HCT116 (cell line): ENCODE measurements around the gene DIP2C. TPM values are rescaled to one million over a fixed set of nuclear protein-coding genes. Genes with fewer than 3 reads are reported as not detected.

Experiments used
- ATAC-seq: fragments of 200-7000 bp; cut with Tn5 transposase; 2 replicates; pipeline ENCODE4 v1.9.1; 2020; ENCODE audit warnings: mild to moderate bottlenecking, moderate library complexity
- BruUV-seq: library from RNA; stranded (reverse); fragments of 400-500 nt; replicated peaks from 2 replicates; lab custom pipeline; 2021; lab: Mats Ljungman, UMichigan
- CTCF ChIA-PET: fragments of 300-600 bp; sonication (Branson Sonifier 250); formaldehyde crosslinking; loops from one replicate; lab custom pipeline; 2021; ENCODE audit warnings: antibody characterized with exemption; lab: Charles Lee
- POLR2A ChIA-PET: fragments of 300-600, 350-600 bp; sonication (Branson Sonifier 250); formaldehyde crosslinking; loops from one replicate; lab custom pipeline; 2021; ENCODE audit warnings: antibody characterized with exemption; lab: Charles Lee
- RAD21 ChIA-PET, 2 experiments: fragments of 300-600 bp; sonication (Branson Sonifier 250); formaldehyde crosslinking; loops; one replicate each; lab custom pipeline; 2023; ENCODE audit warnings: low total read pairs in 2 of 2; ENCODE audit not compliant: uncharacterized antibody in 2 of 2, unreplicated experiment in 2 of 2, low non-redundant PET in 1 of 2; lab: Charles Lee
- DNase-seq: peaks from one replicate; pipeline ENCODE4 v3.0.0-alpha.2; 2010; ENCODE audit warnings: low read depth, low spot score
- H2AFZ ChIP-seq: fragments of 200-600 bp; shearing (Covaris generic), sonication (generic); 2 replicates; pipeline ENCODE4 v1.6.1; 2017; ENCODE audit warnings: low read depth, mixed run types, mixed read lengths, antibody characterized with exemption, low read length; ENCODE audit not compliant: poor library complexity, severe bottlenecking
- H3K27ac ChIP-seq: 2 replicates; pipeline ENCODE4 v1.5.1; 2012; ENCODE audit warnings: low read depth, low read length
- H3K27me3 ChIP-seq: fragments of 200-600 bp; sonication (generic); 2 replicates; pipeline ENCODE4 v1.6.1; 2016; ENCODE audit warnings: mixed run types, low read length, mixed read lengths; ENCODE audit not compliant: insufficient read depth
- H3K36me3 ChIP-seq, 2 experiments: fragments of 200-500 bp in 1 of 2; fragments of 200-600 bp in 1 of 2; sonication (Bioruptor generic) in 1 of 2; sonication (generic) in 1 of 2; 2 replicates each; pipeline versions ENCODE4 v1.5.1 to v1.6.1; 2014 to 2016; ENCODE audit warnings: low read length in 2 of 2, inconsistent platforms in 1 of 2, mixed read lengths in 1 of 2, mixed run types in 1 of 2; ENCODE audit not compliant: insufficient read depth in 2 of 2, control insufficient read depth in 1 of 2
- H3K4me1 ChIP-seq, 2 experiments: fragments of 200-600 bp in 1 of 2; sonication (generic) in 1 of 2; 2 replicates each; pipeline versions ENCODE4 v1.5.1 to v1.6.1; 2012 to 2017; ENCODE audit warnings: low read length in 2 of 2, inconsistent platforms in 1 of 2, mild to moderate bottlenecking in 1 of 2, mixed read lengths in 1 of 2, mixed run types in 1 of 2, moderate library complexity in 1 of 2; ENCODE audit not compliant: insufficient read depth in 2 of 2, control insufficient read depth in 1 of 2
- H3K4me2 ChIP-seq: fragments of 200-600 bp; sonication (generic); 2 replicates; pipeline ENCODE4 v1.6.1; 2017; ENCODE audit warnings: mixed run types, low read length, mixed read lengths
- H3K4me3 ChIP-seq, 2 experiments: fragments of 200-600 bp in 1 of 2; sonication (generic) in 1 of 2; replicated peaks in 1 of 2; 2 replicates each; pipeline ENCODE4 v1.5.1; 2011 to 2016; ENCODE audit warnings: low read length in 2 of 2, control low read depth in 1 of 2, low read depth in 1 of 2, mild to moderate bottlenecking in 1 of 2, mixed read lengths in 1 of 2, mixed run types in 1 of 2
- H3K79me2 ChIP-seq: fragments of 200-600 bp; sonication (generic); 2 replicates; pipeline ENCODE4 v1.6.1; 2017; ENCODE audit warnings: mild to moderate bottlenecking, mixed run types, low read length, moderate library complexity, mixed read lengths; ENCODE audit not compliant: insufficient read depth
- H3K9ac ChIP-seq: fragments of 200-600 bp; sonication (generic); 2 replicates; pipeline ENCODE4 v1.6.1; 2016; ENCODE audit warnings: low read length, mixed read lengths
- H3K9me2 ChIP-seq: fragments of 200-600 bp; sonication (generic), shearing (Covaris generic); 2 replicates; pipeline ENCODE4 v1.6.1; 2017; ENCODE audit warnings: mixed run types, mild to moderate bottlenecking, moderate library complexity; ENCODE audit not compliant: insufficient read depth
- H3K9me3 ChIP-seq, 2 experiments: fragments of 200-500 bp in 1 of 2; fragments of 200-600 bp in 1 of 2; sonication (Bioruptor generic) in 1 of 2; sonication (generic) in 1 of 2; 2 replicates each; pipeline ENCODE4 v1.6.1; 2014 to 2017; ENCODE audit warnings: low read length in 2 of 2, mixed read lengths in 2 of 2, inconsistent platforms in 1 of 2, low read depth in 1 of 2, mild to moderate bottlenecking in 1 of 2, mixed run types in 1 of 2, moderate library complexity in 1 of 2; ENCODE audit not compliant: control insufficient read depth in 1 of 2, insufficient read depth in 1 of 2
- H4K20me1 ChIP-seq: fragments of 200-600 bp; sonication (generic), shearing (Covaris generic); 2 replicates; pipeline ENCODE4 v1.6.1; 2017; ENCODE audit warnings: mixed run types, mild to moderate bottlenecking, moderate library complexity; ENCODE audit not compliant: insufficient read depth
- CEBPB ChIP-seq: IDR thresholded peaks from 2 replicates; pipeline ENCODE4 v1.6.1; 2012; ENCODE audit warnings: low read depth
- CTCF ChIP-seq, 3 experiments: fragments of 200-600 bp in 1 of 3; sonication (generic) in 1 of 3; IDR thresholded peaks in 2 of 3; conservative IDR thresholded peaks in 1 of 3; 2 replicates each; pipeline ENCODE4 v1.5.1; 2012 to 2017; ENCODE audit warnings: low read depth in 2 of 3, low read length in 2 of 3, antibody characterized with exemption in 1 of 3, borderline replicate concordance in 1 of 3, control low read depth in 1 of 3, mild to moderate bottlenecking in 1 of 3, mixed read lengths in 1 of 3, mixed run types in 1 of 3, moderate library complexity in 1 of 3; ENCODE audit not compliant: insufficient read depth in 1 of 3
- EZH2 ChIP-seq: fragments of 200-600 bp; sonication (generic); IDR thresholded peaks from 2 replicates; pipeline ENCODE4 v1.6.1; 2017; ENCODE audit warnings: antibody characterized with exemption, mixed run types
- FOSL1 ChIP-seq: IDR thresholded peaks from 2 replicates; pipeline ENCODE4 v1.6.1; 2012; ENCODE audit warnings: low read depth
- MAX ChIP-seq: IDR thresholded peaks from 2 replicates; pipeline ENCODE4 v1.6.1; 2012
- POLR2A ChIP-seq: IDR thresholded peaks from 2 replicates; pipeline ENCODE4 v1.7.0; 2011; ENCODE audit warnings: borderline replicate concordance; ENCODE audit not compliant: insufficient read depth, insufficient read length; ENCODE audit errors: extremely low read depth
- YY1 ChIP-seq: IDR thresholded peaks from 2 replicates; pipeline ENCODE4 v1.6.1; 2011; ENCODE audit warnings: low read length, low read depth, moderate library complexity, mild to moderate bottlenecking; ENCODE audit not compliant: insufficient replicate concordance; ENCODE audit errors: extremely low read depth
- intact Hi-C: fragments of 100-400 bp; cut with micrococcal nuclease; formaldehyde crosslinking; loops from 2 replicates; pipeline ENCODE4 v1.10.0; 2022
- total RNA-seq: library from RNA; stranded (reverse); gene quantifications from one replicate; pipeline ENCODE4 v1.2.1, GENCODE V29; 2021; ENCODE audit not compliant: unreplicated experiment

DIP2C gene
- total RNA-seq, 1 experiment from 2014 or later = 15.4 TPM

GRCh38 chr10:686155-686931 lies 3.1 kb downstream of the DIP2C start:
- CTCF ChIA-PET = no interaction called here
- POLR2A ChIA-PET = no interaction called here

GRCh38 chr10:685613-686012 lies 3.9 kb downstream of the DIP2C start:
- ChIA-PET RAD21 (no interaction called here), POLR2A (no interaction called here), CTCF (no interaction called here)
- H3K9me3 ChIP-seq = no peaks in the 10 kb centered on the region
- ATAC-seq (no peak), DNase-seq (no peak)
- no peak for TF ChIP-seq FOSL1
- no peak for TF ChIP-seq YY1
- no peak for TF ChIP-seq CTCF (IDR thresholded peaks at IDR 0.05 in 2 of 3, conservative IDR thresholded peaks at IDR 0.05 in 1 of 3; ENCODE audit: borderline replicate concordance in 1 of 3, insufficient read depth in 1 of 3, low read depth in 2 of 3, low read length in 2 of 3)
- no peaks in the 10 kb centered on the region for H3K9me2 ChIP-seq
- no peak overlapping the region for H3K4me2 ChIP-seq
- no peak overlapping the region for H2AFZ ChIP-seq
- H3K27ac ChIP-seq = no peak overlapping the region
- peaks cover 45% of the 10 kb centered on the region for H3K79me2 ChIP-seq
- H3K27me3 ChIP-seq = no peaks in the 10 kb centered on the region
- no peaks in the 10 kb centered on the region for H3K36me3 ChIP-seq
- intact Hi-C loops = no loop called here
- no peak overlapping the region for H3K9ac ChIP-seq
- BruUV-seq = no TSS peak
- H3K4me1 ChIP-seq = peaks cover 5 to 20% of the 10 kb centered on the region in 2 experiments; a peak in 3 of 4 replicates
- H3K4me3 ChIP-seq = no peak overlapping the region
- H4K20me1 ChIP-seq = no peaks in the 10 kb centered on the region

More at GRCh38 chr10:686155-686931, 3.1 kb downstream of the DIP2C start:
- no peak overlapping the region for H3K4me3 ChIP-seq
- no peaks in the 10 kb centered on the region for H4K20me1 ChIP-seq
- no peak overlapping the region for H3K4me2 ChIP-seq
- DNase-seq (no peak), ATAC-seq (no peak)
- H3K9ac ChIP-seq = no peak overlapping the region
- no peak for TF ChIP-seq FOSL1
- no peak for TF ChIP-seq POLR2A
- TF ChIP-seq EZH2 = no peak
- TF ChIP-seq MAX = no peak
- no peak for TF ChIP-seq CEBPB
- no peaks in the 10 kb centered on the region for H3K9me2 ChIP-seq
- H2AFZ ChIP-seq = no peak overlapping the region
- H3K9me3 ChIP-seq = no peaks in the 10 kb centered on the region
- intact Hi-C loops = no loop called here
- H3K36me3 ChIP-seq = no peaks in the 10 kb centered on the region
- RAD21 ChIA-PET = no interaction called here
- BruUV-seq = no TSS peak
- H3K4me1 ChIP-seq = peaks cover 5 to 20% of the 10 kb centered on the region in 2 experiments; a peak in 3 of 4 replicates
- no peaks in the 10 kb centered on the region for H3K27me3 ChIP-seq
- H3K27ac ChIP-seq = no peak overlapping the region
- peaks cover 42% of the 10 kb centered on the region for H3K79me2 ChIP-seq
